Right lung (tissue), 5 donors: ENCODE results near the gene NPL. TPM values are rescaled to one million over a fixed set of nuclear protein-coding genes. Genes with fewer than 3 reads are reported as not detected.

Experiments used
- DNase-seq, 2 donors: peaks; one replicate each; pipeline ENCODE4 v3.0.0-alpha.2; 2013
- polyA plus RNA-seq, 5 donors: library from polyadenylated mRNA; unstranded; fragments of 120-200 nt; gene quantifications; one replicate each; pipeline versions ENCODE4 v1.2.1 to v1.2.3, GENCODE V29; 2013; ENCODE audit warnings: inconsistent platforms in 1 of 5, low replicate concordance in 1 of 5; ENCODE audit not compliant: insufficient read length in 5 of 5, insufficient read depth in 1 of 5

The NPL gene
- polyA plus RNA-seq, 5 donors = 5.2 to 10.6 (median 8.5) TPM

DNA sequence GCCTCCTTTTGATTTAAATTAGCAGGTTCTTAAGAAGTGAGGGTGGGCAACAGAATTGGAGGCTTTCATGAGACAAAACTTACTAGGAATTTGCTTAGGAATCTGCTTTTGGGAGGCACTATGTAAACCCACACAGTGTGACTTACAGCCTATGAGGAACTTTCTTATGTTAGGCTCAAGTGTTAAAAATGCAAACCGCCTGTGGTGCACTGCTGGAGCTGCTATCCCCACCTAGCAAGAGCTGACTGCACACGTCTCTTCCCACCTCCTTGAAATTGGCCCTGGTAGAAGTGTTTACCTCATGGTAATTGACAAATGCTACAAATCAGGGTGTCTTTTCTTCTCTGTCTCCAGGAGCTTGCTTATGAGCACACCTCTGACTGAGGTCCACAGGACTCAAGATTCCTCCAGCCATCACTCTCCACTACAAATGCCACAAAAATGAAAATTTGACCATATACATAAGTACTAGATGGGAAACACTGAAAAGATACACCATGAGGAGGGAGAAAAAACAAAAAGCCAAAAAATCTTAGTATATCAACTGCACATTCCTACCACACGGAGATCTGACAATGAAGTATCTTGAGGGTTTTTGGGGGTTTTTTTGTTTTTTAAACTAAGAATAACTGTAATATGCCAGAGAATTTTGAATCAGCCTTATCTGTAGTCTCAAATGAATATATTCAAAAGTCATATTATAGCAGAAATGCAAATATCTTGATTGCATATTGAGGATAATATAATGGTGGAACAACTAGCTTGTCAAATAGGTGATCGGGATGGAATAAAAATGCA is 18.2 kb upstream of the NPL start:
- no peak for DNase-seq

DNA sequence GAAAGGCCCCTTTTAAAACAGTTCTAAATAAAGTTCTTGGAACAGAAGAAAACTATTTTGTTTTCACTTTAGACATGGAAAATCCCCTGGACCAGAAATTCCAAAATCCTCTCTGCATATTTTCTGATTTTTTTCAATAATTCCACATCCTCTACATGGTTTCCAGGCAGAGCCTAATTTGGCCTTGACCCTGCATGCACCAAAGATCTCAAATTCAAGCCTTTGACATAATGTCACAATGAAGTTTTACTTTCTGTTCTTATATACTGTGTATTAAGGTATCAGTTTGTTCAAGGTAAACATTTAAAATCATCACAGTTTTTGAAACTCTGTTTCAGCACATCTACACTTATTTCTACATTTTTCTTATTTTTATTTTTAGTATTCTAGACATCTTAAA is 12.2 kb upstream of the NPL start:
- DNase-seq = no peak

DNA sequence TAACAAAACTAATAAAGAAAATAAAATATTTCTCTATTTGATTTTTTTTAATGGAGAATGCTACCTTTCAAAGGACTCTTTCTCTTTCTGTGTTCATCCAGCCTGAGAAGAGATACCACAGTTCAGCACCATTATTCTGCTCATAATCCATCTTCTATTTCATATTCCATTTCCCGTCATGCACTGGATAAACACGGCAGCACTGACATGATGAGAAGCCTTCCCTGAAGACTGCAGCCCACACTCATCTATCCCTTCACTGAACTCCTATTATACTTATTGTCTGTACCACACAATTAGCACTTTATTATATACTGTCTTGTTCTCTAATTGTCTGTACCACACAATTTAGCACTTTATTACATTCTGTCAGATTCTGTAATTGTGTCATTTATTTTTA is 10.7 kb upstream of the NPL start:
- no peak for DNase-seq

GRCh38 chr1:182779530-182779929 is 10.0 kb upstream of the NPL start:
- no peak for DNase-seq

DNA sequence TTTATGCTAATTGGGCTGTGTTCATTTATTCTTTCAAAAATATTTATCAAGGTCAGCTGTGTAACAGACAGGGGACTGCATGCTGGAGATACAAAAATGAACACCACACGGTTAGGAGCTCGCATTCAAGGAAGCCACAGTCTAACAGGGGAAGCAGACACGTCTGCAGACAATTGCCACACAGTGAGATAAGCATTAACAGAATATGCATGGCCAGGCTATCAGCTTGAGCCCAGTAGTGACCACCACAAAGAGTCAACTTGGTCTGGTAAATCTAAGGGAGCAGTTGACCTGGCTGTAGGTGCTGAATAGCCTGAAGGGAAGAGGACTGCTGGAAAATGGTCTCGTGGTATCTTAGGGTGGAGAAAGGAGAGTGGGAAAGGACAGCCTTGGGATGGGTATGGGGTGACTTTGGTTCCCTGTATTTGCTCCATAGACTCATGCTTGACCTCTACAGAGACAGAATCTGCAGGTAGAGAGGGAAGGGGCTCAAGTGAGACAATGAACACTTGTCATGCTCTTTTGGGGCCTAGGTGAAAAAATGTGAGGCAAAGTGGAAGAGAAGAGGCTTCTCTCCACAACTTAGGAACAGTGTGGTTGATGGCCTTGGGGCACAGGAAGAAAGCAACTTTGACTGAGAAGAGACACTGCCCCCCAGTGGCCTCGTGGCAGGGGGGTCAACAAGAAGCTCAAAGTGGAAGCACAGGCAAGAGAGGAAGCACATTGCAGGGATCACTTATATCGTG is 7.6 kb upstream of the NPL start:
- no peak for DNase-seq

GRCh38 chr1:182782587-182782913 is 7.0 kb upstream of the NPL start:
- no peak for DNase-seq

DNA sequence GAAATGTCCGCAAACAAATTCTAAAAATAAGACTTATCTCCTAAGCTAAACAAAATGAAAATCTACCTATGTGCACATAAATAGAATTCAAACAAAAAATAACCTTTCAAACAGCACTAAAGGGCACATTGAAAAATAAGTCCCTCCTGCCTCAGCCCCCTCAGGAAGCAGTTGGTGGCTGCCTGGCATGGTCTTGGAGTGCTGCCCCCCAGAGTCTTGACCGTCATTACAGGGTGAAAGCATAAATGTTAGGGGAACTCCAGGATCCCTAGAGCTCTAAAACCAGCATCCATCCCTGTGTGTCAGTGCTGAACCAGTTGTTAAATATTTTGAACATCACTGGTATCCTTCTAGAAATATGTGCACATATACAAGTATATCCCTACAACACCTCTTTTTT is 6.5 kb upstream of the NPL start:
- no peak for DNase-seq

- peak; percentile 28 to 41 for DNase-seq
Observed at GRCh38 chr1:182784556-182785171, 4.9 kb upstream of the NPL start.

GRCh38 chr1:182785181-182785580 is 4.4 kb upstream of the NPL start:
- DNase-seq = no peak

- DNase-seq = peak; percentile 21 to 55
Observed at GRCh38 chr1:182786223-182786994, 3.2 kb upstream of the NPL start.

DNA sequence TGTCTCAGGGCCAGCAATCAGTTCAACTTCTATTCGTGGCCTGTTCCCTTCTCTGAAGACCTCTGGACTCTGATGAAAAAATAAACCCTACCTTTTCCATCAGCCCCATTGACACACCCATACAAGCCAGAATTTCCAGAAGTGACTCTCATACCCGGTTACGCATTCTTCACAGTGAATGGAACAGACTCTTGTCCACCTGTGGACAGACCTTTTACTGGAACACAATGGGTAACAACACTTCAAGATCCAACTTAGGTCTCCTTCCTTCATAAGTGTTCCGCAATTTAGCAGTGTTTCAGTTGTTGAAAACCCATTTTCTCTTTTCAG is 2.6 kb upstream of the NPL start:
- no peak for DNase-seq

GRCh38 chr1:182791281-182792179 is 2.0 kb downstream of the NPL start:
- DNase-seq = no peak

GRCh38 chr1:182794091-182794490 is 4.5 kb downstream of the NPL start:
- no peak for DNase-seq

DNA sequence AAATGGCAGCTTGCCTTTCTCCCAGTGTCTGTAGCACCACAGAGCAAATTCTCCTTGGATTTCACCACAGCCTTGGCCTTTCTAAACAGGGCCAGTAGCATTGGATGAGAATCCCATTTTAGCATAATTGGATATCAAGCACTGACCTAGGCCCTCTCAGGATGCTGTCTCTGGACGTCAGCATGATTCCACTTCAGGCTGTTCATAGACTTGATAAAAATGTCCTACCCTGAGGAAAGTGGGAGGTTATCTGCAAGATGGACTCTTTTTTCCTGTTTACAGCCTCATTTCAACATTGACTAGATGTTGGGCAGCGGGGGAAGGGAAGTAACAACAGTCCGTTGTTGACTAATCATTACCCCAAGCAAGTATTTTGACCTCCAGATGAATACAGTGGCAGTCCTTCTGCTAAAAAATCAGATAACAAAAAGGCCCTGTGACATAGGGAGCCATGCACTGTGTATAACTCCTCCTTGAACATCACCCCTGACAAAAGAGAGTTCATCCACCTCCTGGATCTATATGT is 5.2 kb downstream of the NPL start:
- no peak for DNase-seq

- no peak for DNase-seq
Observed at GRCh38 chr1:182795563-182796228, 6.1 kb downstream of the NPL start.

DNA sequence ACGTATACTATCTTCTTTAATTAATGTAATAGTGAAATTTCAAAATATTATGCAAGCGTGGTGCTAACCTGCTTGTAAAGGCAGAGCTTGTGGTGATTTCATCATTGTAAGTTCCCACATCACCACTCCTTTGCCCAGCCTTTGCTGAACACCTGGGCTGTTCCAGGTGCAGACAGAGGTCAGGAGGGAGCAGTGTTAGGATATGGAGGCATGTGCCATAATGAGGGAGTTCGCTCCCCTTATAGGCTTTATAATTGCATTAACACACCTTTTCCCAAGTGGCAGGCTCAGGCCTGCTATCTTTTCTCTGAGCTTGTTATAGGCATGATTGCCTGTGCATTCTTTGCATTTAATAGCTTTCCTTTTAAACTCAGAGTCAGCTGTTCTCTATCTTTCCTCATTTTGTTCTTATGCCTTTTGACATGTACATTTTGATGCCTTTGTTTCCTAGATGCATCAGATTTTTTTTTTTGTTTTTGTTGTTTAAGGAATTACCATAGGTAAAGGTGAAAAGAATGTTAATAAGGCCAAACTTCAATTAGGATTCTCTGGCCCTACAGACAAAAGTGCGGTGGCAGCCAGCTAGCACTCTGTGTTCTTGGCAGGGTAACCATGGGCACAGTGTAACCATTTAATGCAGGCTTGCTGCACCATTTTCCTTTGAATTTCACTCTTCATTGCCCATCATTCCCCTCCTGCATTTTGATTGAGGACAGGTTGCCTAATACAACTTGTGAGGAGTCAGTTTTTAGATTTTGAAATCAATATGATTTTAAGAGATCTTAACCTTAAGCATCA is 12.6 kb downstream of the NPL start:
- DNase-seq = no peak

- no peak for DNase-seq
Observed at GRCh38 chr1:182803846-182804245, 14.3 kb downstream of the NPL start.

DNA sequence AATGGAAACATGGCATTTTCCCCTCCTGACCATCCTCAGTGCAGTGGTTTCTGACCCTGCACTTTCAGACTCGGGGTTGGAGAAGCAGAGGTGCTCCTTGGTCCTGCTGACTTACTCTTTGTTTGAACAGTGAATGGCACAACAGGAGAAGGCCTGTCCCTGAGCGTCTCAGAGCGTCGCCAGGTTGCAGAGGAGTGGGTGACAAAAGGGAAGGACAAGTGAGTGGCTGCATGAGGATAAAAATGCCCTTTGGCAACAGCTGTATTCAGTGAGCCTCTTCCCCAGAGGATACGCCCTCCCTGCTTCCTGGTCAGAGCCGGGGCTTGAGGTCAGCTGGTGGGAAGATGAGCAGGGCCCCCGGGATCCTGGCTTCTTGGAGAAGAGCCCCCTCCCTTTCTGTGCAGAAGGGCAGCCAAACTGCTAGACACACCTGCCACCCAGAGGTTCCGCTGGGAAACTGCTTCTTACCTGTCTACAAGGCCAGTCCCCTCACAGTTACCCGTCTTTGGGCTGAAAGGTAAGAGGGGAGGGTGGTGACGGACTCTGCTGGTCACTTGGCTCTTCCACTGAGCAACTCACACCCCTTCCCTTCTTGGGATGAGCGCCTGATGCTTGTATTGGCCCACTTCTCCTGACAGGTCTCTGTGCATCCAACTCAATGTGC is 16.6 kb downstream of the NPL start:
- no peak for DNase-seq

DNA sequence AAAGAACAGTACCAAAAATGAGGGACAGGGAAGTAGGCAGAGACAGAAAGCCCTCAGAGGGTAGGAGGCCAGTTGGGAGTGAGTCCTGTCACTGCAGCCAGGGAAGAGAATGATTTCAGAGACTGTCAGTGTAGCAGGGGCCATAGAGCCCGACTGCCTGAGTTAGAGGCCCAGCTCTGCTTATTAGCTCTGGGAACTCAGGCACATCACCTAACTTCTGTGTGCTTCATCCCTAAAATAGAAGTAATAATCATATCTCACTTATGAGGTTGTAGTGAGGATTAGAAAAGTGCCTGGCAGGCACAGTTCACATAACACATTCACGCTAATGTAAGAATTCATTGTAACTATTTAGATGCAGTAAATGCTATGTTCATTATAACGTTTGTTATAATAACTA is 18.3 kb downstream of the NPL start:
- no peak for DNase-seq
